GM13976 (cell line): ENCODE data around the gene MRPS22.

Experiments used
- DNase-seq: peaks from one replicate; pipeline ENCODE4 v3.0.0; 2012; ENCODE audit warnings: low spot score
- CTCF ChIP-seq: IDR thresholded peaks from 2 replicates; pipeline ENCODE4 v1.5.1; 2012; ENCODE audit warnings: borderline replicate concordance, mild to moderate bottlenecking; ENCODE audit not compliant: insufficient read depth; ENCODE audit errors: extremely low read depth, missing control alignments, control extremely low read depth
- in situ Hi-C: fragments of 300-500 bp; cut with MboI; formaldehyde crosslinking; loops from one replicate; pipeline ENCODE4 v1.12.0; 2022; ENCODE audit warnings: low sequenced_read_pairs, mixed read lengths, inconsistent platforms; ENCODE audit not compliant: unreplicated experiment

MRPS22 gene

GRCh38 chr3:139309880-139310279 is 33.9 kb upstream of the MRPS22 start:
- no peak for TF ChIP-seq CTCF
- in situ Hi-C loops = loop anchor here (10.0 kb wide), 1 partner anchor 375 kb away; no protein-coding TSS in a partner anchor
- no peak for DNase-seq

- DNase-seq = no peak
- TF ChIP-seq CTCF = no peak
- in situ Hi-C loops = loop anchor here (10.0 kb wide), 1 partner anchor 376 kb away; no protein-coding TSS in a partner anchor
Observed at GRCh38 chr3:139310474-139310933, 33.3 kb upstream of the MRPS22 start.

- in situ Hi-C loops = loop anchor here (10.0 kb wide), 1 partner anchor 377 kb away; no protein-coding TSS in a partner anchor
- no peak for TF ChIP-seq CTCF
Observed at GRCh38 chr3:139311557-139311956, 32.3 kb upstream of the MRPS22 start.

GRCh38 chr3:139312416-139312815 is 31.4 kb upstream of the MRPS22 start:
- DNase-seq = no peak
- no peak for TF ChIP-seq CTCF
- in situ Hi-C loops = loop anchor here (10.0 kb wide), 1 partner anchor 378 kb away; no protein-coding TSS in a partner anchor

More at GRCh38 chr3:139311557-139311956, 32.3 kb upstream of the MRPS22 start:
- DNase-seq = no peak

- DNase-seq = no peak
- TF ChIP-seq CTCF = no peak
- in situ Hi-C loops = loop anchor here (10.0 kb wide), 1 partner anchor 378 kb away; no protein-coding TSS in a partner anchor
Observed at GRCh38 chr3:139312959-139313358, 30.9 kb upstream of the MRPS22 start.

GRCh38 chr3:139313921-139314320 is 29.9 kb upstream of the MRPS22 start:
- in situ Hi-C loops = loop anchor here (10.0 kb wide), 1 partner anchor 379 kb away; no protein-coding TSS in a partner anchor
- no peak for DNase-seq

More at GRCh38 chr3:139313921-139314320, 29.9 kb upstream of the MRPS22 start:
- TF ChIP-seq CTCF = no peak
